IMR-90 (cell line): Measurements from ENCODE around the gene OVCH2. TPM values are rescaled to one million over a fixed set of nuclear protein-coding genes. Genes with fewer than 3 reads are reported as not detected.

Source experiments
- ATAC-seq: fragments of 200-7000 bp; cut with Tn5 transposase; 2 replicates; pipeline ENCODE4 v1.9.1; 2020; ENCODE audit warnings: low read depth, mild to moderate bottlenecking, moderate library complexity
- BruUV-seq: library from RNA; stranded (reverse); fragments of 400-500 nt; replicated peaks from 2 replicates; lab custom pipeline; 2021; lab: Mats Ljungman, UMichigan
- CTCF ChIA-PET: fragments of 300-600 bp; formaldehyde crosslinking; extraction: SDS; loops from one replicate; lab custom pipeline; 2021; ENCODE audit warnings: antibody characterized with exemption; lab: Yijun Ruan, JAX
- POLR2A ChIA-PET: fragments of 300-600 bp; sonication (Branson Sonifier 250); formaldehyde crosslinking; loops from one replicate; lab custom pipeline; 2022; ENCODE audit warnings: antibody characterized with exemption; ENCODE audit not compliant: unreplicated experiment; lab: Charles Lee
- DNase-seq: peaks from one replicate; pipeline ENCODE4 v3.0.0; 2013
- H2AFZ ChIP-seq: replicated peaks from 2 replicates; pipeline ENCODE3; 2013; ENCODE audit warnings: low read length, mild to moderate bottlenecking; ENCODE audit not compliant: poor library complexity
- H2AK5ac ChIP-seq: 2 replicates; pipeline ENCODE4 v1.6.1; 2013; ENCODE audit warnings: low read depth, low read length, inconsistent platforms
- H2AK9ac ChIP-seq: replicated peaks from 2 replicates; pipeline ENCODE3; 2013; ENCODE audit warnings: mild to moderate bottlenecking, low read depth, low read length, moderate library complexity; ENCODE audit not compliant: poor library complexity
- H2BK120ac ChIP-seq: 2 replicates; pipeline ENCODE4 v1.6.1; 2013; ENCODE audit warnings: low read depth, low read length, inconsistent platforms
- H2BK15ac ChIP-seq: 3 replicates; pipeline ENCODE4 v1.6.1; 2013; ENCODE audit warnings: low read depth, low read length, inconsistent platforms
- H2BK20ac ChIP-seq: 2 replicates; pipeline ENCODE4 v1.6.1; 2013; ENCODE audit warnings: low read depth, mild to moderate bottlenecking, inconsistent platforms, low read length, moderate library complexity
- H2BK5ac ChIP-seq: 2 replicates; pipeline ENCODE4 v1.6.1; 2013; ENCODE audit warnings: mild to moderate bottlenecking, low read depth, low read length, inconsistent platforms; ENCODE audit not compliant: poor library complexity, severe bottlenecking
- H3K14ac ChIP-seq: replicated peaks from 2 replicates; pipeline ENCODE4 v1.6.1; 2013; ENCODE audit warnings: low read depth, low read length, inconsistent platforms
- H3K18ac ChIP-seq: 2 replicates; pipeline ENCODE4 v1.6.1; 2013; ENCODE audit warnings: low read depth, low read length, control low read depth
- H3K23ac ChIP-seq: 2 replicates; pipeline ENCODE4 v1.6.1; 2013; ENCODE audit warnings: low read depth, low read length, inconsistent platforms
- H3K27ac ChIP-seq: 2 replicates; pipeline ENCODE4 v1.5.1; 2013; ENCODE audit warnings: mild to moderate bottlenecking, control low read depth, low read length; ENCODE audit not compliant: insufficient read depth
- H3K27me3 ChIP-seq: 2 replicates; pipeline ENCODE4 v1.6.1; 2013; ENCODE audit warnings: low read length; ENCODE audit not compliant: control insufficient read depth, insufficient read depth
- H3K36me3 ChIP-seq: 2 replicates; pipeline ENCODE4 v1.6.1; 2013; ENCODE audit warnings: low read length, mixed read lengths; ENCODE audit not compliant: control insufficient read depth, insufficient read depth
- H3K4ac ChIP-seq: 2 replicates; pipeline ENCODE4 v1.6.1; 2013; ENCODE audit warnings: low read depth, low read length, inconsistent platforms
- H3K4me1 ChIP-seq: 2 replicates; pipeline ENCODE4 v1.6.1; 2013; ENCODE audit warnings: low read length, mixed read lengths; ENCODE audit not compliant: control insufficient read depth, insufficient read depth
- H3K4me2 ChIP-seq: 2 replicates; pipeline ENCODE4 v1.6.1; 2013; ENCODE audit warnings: low read depth, mild to moderate bottlenecking, control low read depth, low read length, moderate library complexity
- H3K4me3 ChIP-seq: 2 replicates; pipeline ENCODE4 v1.5.1; 2013; ENCODE audit warnings: low read depth, mild to moderate bottlenecking, control low read depth, low read length, moderate library complexity; ENCODE audit not compliant: insufficient read depth
- H3K56ac ChIP-seq: 2 replicates; pipeline ENCODE4 v1.6.1; 2013; ENCODE audit warnings: low read length, inconsistent platforms; ENCODE audit not compliant: insufficient read depth; ENCODE audit errors: extremely low read depth
- H3K79me1 ChIP-seq, 2 experiments: 2 replicates each; pipeline ENCODE4 v1.6.1; 2013; ENCODE audit warnings: low read length in 2 of 2, inconsistent platforms in 1 of 2, low read depth in 1 of 2
- H3K9ac ChIP-seq: 2 replicates; pipeline ENCODE4 v1.6.1; 2013; ENCODE audit warnings: low read depth, low read length, control low read depth
- H3K9me1 ChIP-seq: 2 replicates; pipeline ENCODE4 v1.6.1; 2013; ENCODE audit warnings: low read length, inconsistent platforms; ENCODE audit not compliant: insufficient read depth
- H3K9me3 ChIP-seq: 2 replicates; pipeline ENCODE4 v1.6.1; 2013; ENCODE audit warnings: low read length; ENCODE audit not compliant: control insufficient read depth, insufficient read depth
- H4K20me1 ChIP-seq: 2 replicates; pipeline ENCODE4 v1.6.1; 2013; ENCODE audit warnings: low read length, inconsistent platforms; ENCODE audit not compliant: insufficient read depth
- H4K5ac ChIP-seq: 2 replicates; pipeline ENCODE4 v1.6.1; 2013; ENCODE audit warnings: mild to moderate bottlenecking, low read depth, low read length, control low read depth
- H4K8ac ChIP-seq, 2 experiments: 2 replicates each; pipeline ENCODE4 v1.6.1; 2013; ENCODE audit warnings: low read depth in 2 of 2, low read length in 2 of 2, control low read depth in 1 of 2, inconsistent platforms in 1 of 2
- H4K91ac ChIP-seq: 2 replicates; pipeline ENCODE4 v1.6.1; 2013; ENCODE audit warnings: low read depth, low read length, inconsistent platforms; ENCODE audit not compliant: insufficient read depth
- BHLHE40 ChIP-seq: fragments of 150-350 bp; IDR thresholded peaks from 2 replicates; pipeline ENCODE4 v1.6.1; 2016; ENCODE audit warnings: mild to moderate bottlenecking, low read depth, low read length
- CEBPB ChIP-seq: IDR thresholded peaks from 2 replicates; pipeline ENCODE4 v1.6.1; 2012; ENCODE audit warnings: low read depth, low read length, improper control_type of control experiment
- CHD1 ChIP-seq: IDR thresholded peaks from 2 replicates; pipeline ENCODE4 v1.6.1; 2012; ENCODE audit warnings: low read depth, low read length, improper control_type of control experiment
- CTCF ChIP-seq: conservative IDR thresholded peaks from 2 replicates; pipeline ENCODE4 v1.5.1; 2012; ENCODE audit warnings: mild to moderate bottlenecking, low read depth, low read length, improper control_type of control experiment
- ELK1 ChIP-seq: fragments of 150-350 bp; IDR thresholded peaks from 2 replicates; pipeline ENCODE4 v1.6.1; 2016; ENCODE audit warnings: low read depth, mild to moderate bottlenecking, low read length, moderate library complexity, borderline replicate concordance
- FOS ChIP-seq: fragments of 150-350 bp; IDR thresholded peaks from 2 replicates; pipeline ENCODE4 v1.6.1; 2016; ENCODE audit warnings: low read depth, low read length
- MAFK ChIP-seq: IDR thresholded peaks from 2 replicates; pipeline ENCODE4 v1.6.1; 2012; ENCODE audit warnings: low read depth, low read length, improper control_type of control experiment
- MAZ ChIP-seq: IDR thresholded peaks from 2 replicates; pipeline ENCODE4 v1.6.1; 2012; ENCODE audit warnings: low read depth, mild to moderate bottlenecking, low read length, improper control_type of control experiment, moderate library complexity, borderline replicate concordance
- MXI1 ChIP-seq: IDR thresholded peaks from 2 replicates; pipeline ENCODE4 v1.6.1; 2012; ENCODE audit warnings: low read depth, mild to moderate bottlenecking, low read length, moderate library complexity, borderline replicate concordance
- NFE2L2 ChIP-seq: fragments of 150-350 bp; IDR thresholded peaks from 2 replicates; pipeline ENCODE4 v1.6.1; 2016; ENCODE audit warnings: low read depth, mild to moderate bottlenecking, low read length
- POLR2A ChIP-seq: IDR thresholded peaks from 2 replicates; pipeline ENCODE4 v1.6.1; 2012; ENCODE audit warnings: mild to moderate bottlenecking, low read depth, low read length
- RAD21 ChIP-seq: IDR thresholded peaks from 2 replicates; pipeline ENCODE4 v1.6.1; 2012; ENCODE audit warnings: low read length, improper control_type of control experiment
- RCOR1 ChIP-seq: IDR thresholded peaks from 2 replicates; pipeline ENCODE4 v1.6.1; 2012; ENCODE audit warnings: mild to moderate bottlenecking, low read length, improper control_type of control experiment; ENCODE audit not compliant: insufficient replicate concordance
- RFX5 ChIP-seq: IDR thresholded peaks from 2 replicates; pipeline ENCODE4 v1.8.0; 2012; ENCODE audit warnings: low read depth, mild to moderate bottlenecking, low read length, moderate library complexity
- SMC3 ChIP-seq: fragments of 150-350 bp; IDR thresholded peaks from 2 replicates; pipeline ENCODE4 v1.6.1; 2016; ENCODE audit warnings: low read depth, mild to moderate bottlenecking, antibody characterized with exemption, low read length, moderate library complexity
- WGBS, 2 experiments: methylation state at CpG; one replicate each; pipeline versions ENCODE4 v1.1.5 to v1.1.7; 2013; ENCODE audit warnings: missing lambda C conversion rate in 2 of 2; ENCODE audit not compliant: insufficient read length in 1 of 2; ENCODE audit errors: extremely low coverage in 2 of 2; 5-methylcytosine and 5-hydroxymethylcytosine counted together
- dilution Hi-C: fragments of 300-500 bp; cut with HindIII; formaldehyde crosslinking; loops from one replicate; pipeline ENCODE4 v1.14.3; 2018; ENCODE audit warnings: low sequenced_read_pairs; ENCODE audit not compliant: unreplicated experiment
- in situ Hi-C: fragments of 300-500 bp; cut with MboI; formaldehyde crosslinking; loops from 3 replicates; pipeline ENCODE4 v1.14.3; 2019; ENCODE audit warnings: low sequenced_read_pairs, inconsistent platforms, mixed read lengths
- intact Hi-C: fragments of 100-400 bp; cut with micrococcal nuclease; formaldehyde crosslinking; loops from 2 replicates; pipeline ENCODE4 v1.10.0; 2022
- polyA plus RNA-seq, 3 experiments: library from polyadenylated mRNA; depleted of rRNA; stranded (reverse); fragments of >200 nt; gene quantifications; 2 replicates each; pipeline ENCODE4 v1.2.3, GENCODE V29; 2012; ENCODE audit warnings: low replicate concordance in 1 of 3
- total RNA-seq: library from RNA; depleted of rRNA; stranded (reverse); fragments of >200 nt; gene quantifications from 2 replicates; pipeline ENCODE4 v1.2.3, GENCODE V29; 2012
- TF ChIP-seq, protein P1 (sequence below): fragments of 150-350 bp; IDR thresholded peaks from 2 replicates; pipeline ENCODE4 v1.6.1; 2017; ENCODE audit warnings: mild to moderate bottlenecking, antibody characterized with exemption, low read length, low read depth

OVCH2 gene
- total and polyA plus RNA-seq, 2 of the 4 experiments (the other 2 are of a cell fraction) = 0.07 TPM; not detected in 1

GRCh38 chr11:7670641-7671040, 35.6 kb downstream of the OVCH2 start:
- H3K56ac ChIP-seq = no peak overlapping the region
- H3K14ac ChIP-seq = no peak overlapping the region
- no peaks in the 10 kb centered on the region for H4K20me1 ChIP-seq
- H3K4ac ChIP-seq = no peak overlapping the region
- no peak overlapping the region for H4K91ac ChIP-seq
- H4K8ac ChIP-seq = no peak overlapping the region
- H3K27me3 ChIP-seq = peaks cover 12% of the 10 kb centered on the region
- H3K9me1 ChIP-seq = no peaks in the 10 kb centered on the region
- no peaks in the 10 kb centered on the region for H3K4me1 ChIP-seq
- no peak overlapping the region for H2BK15ac ChIP-seq
- no peak overlapping the region for H3K27ac ChIP-seq
- no peaks in the 10 kb centered on the region for H3K79me1 ChIP-seq
- no peak overlapping the region for H2AFZ ChIP-seq
- whole genome bisulfite sequencing, 2 experiments = no CpG with 5 or more reads among the region's 4 CpGs
- no peaks in the 10 kb centered on the region for H3K36me3 ChIP-seq
- no peak overlapping the region for H2BK5ac ChIP-seq
- H3K4me3 ChIP-seq = no peak overlapping the region
- no peak overlapping the region for H2AK5ac ChIP-seq
- no peaks in the 10 kb centered on the region for H3K9me3 ChIP-seq
- ATAC-seq (no peak), DNase-seq (no peak)
- no peak overlapping the region for H3K9ac ChIP-seq
- TF ChIP-seq BHLHE40 (no peak), ELK1 (no peak), SMC3 (no peak), MAFK (no peak), FOS (no peak), CHD1 (no peak), RFX5 (no peak), MXI1 (no peak), CEBPB (no peak), RAD21 (no peak), CTCF (no peak), MAZ (no peak), RCOR1 (no peak), POLR2A (no peak), NFE2L2 (no peak)
- TF ChIP-seq, protein P1, sequence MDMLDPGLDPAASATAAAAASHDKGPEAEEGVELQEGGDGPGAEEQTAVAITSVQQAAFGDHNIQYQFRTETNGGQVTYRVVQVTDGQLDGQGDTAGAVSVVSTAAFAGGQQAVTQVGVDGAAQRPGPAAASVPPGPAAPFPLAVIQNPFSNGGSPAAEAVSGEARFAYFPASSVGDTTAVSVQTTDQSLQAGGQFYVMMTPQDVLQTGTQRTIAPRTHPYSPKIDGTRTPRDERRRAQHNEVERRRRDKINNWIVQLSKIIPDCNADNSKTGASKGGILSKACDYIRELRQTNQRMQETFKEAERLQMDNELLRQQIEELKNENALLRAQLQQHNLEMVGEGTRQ = no peak
- dilution Hi-C loops = no loop called here
- no peak overlapping the region for H2AK9ac ChIP-seq
- in situ Hi-C loops = no loop called here
- H3K23ac ChIP-seq = no peak overlapping the region
- intact Hi-C loops = loop anchor here (10.0 kb wide), 1 partner anchor 424 kb away; no protein-coding TSS in a partner anchor
- no peak overlapping the region for H4K5ac ChIP-seq
- no peak overlapping the region for H2BK20ac ChIP-seq
- POLR2A ChIA-PET = no interaction called here
- no peak overlapping the region for H3K18ac ChIP-seq
- no peak overlapping the region for H3K4me2 ChIP-seq
- no peak overlapping the region for H2BK120ac ChIP-seq
- CTCF ChIA-PET = interaction anchor here (1.1 kb wide), 1 partner anchor 99 kb away, joined by 3 read pairs; no protein-coding TSS in a partner anchor
- BruUV-seq = no TSS peak
